ENCODE results near the gene CDT1.

DNA sequence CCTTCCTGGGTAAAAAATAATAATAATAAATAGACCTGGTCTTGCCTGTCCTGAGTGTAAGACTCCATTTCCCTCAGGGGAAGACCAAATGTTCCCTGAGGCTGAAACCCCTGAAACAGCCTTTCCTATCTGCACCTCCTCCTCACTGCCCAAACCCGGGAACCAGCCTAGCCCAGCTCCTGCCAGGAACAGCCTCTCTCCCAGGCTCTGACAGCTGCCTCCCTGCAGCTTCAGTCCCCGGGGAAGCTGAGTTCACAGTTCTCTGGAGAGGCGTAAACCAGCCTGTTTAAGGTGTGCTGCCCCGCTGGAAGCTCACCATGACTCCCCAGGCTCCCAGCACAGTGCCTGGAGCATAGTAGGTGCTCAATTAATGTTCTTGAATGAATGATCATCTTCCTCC, 7.3 kb upstream of the CDT1 start:
- TF ChIP-seq EZH2 (IDR thresholded peaks at IDR 0.05; ENCODE audit: insufficient read depth, poor library complexity, severe bottlenecking) (no peak), EZH2phosphoT487 (IDR thresholded peaks at IDR 0.05; ENCODE audit: insufficient read depth, low read depth) (no peak)
